Left ventricle myocardium inferior (tissue), 1 donor: Measurements from ENCODE around the gene LRRC74B. TPM values are rescaled to one million over a fixed set of nuclear protein-coding genes. Genes with fewer than 3 reads are reported as not detected.

Experiments
- DNase-seq: peaks from one replicate; pipeline ENCODE4 v3.0.0-alpha.2; 2020
- H3K27ac ChIP-seq: fragments of 200-600 bp; replicated peaks from 2 replicates; pipeline ENCODE4 v1.8.0; 2021
- H3K27me3 ChIP-seq: fragments of 200-600 bp; 2 replicates; pipeline ENCODE4 v1.8.0; 2021; ENCODE audit warnings: low read depth
- H3K36me3 ChIP-seq: fragments of 200-600 bp; 2 replicates; pipeline ENCODE4 v1.8.0; 2021
- H3K4me1 ChIP-seq: fragments of 200-600 bp; 2 replicates; pipeline ENCODE4 v1.8.0; 2021
- H3K4me3 ChIP-seq: fragments of 200-600 bp; 2 replicates; pipeline ENCODE4 v1.8.0; 2021; ENCODE audit warnings: mild to moderate bottlenecking, moderate library complexity
- H3K9me3 ChIP-seq: fragments of 200-600 bp; replicated peaks from 2 replicates; pipeline ENCODE4 v1.8.0; 2021
- CTCF ChIP-seq: fragments of 200-600 bp; IDR thresholded peaks from 2 replicates; pipeline ENCODE4 v1.8.0; 2021; ENCODE audit warnings: antibody characterized with exemption, mild to moderate bottlenecking, borderline replicate concordance
- intact Hi-C: fragments of 100-400 bp; cut with micrococcal nuclease; formaldehyde crosslinking; loops from one replicate; pipeline ENCODE4 v1.11.0; 2022
- total RNA-seq: library from RNA; stranded (reverse); fragmentation: NEBNext Ultra II Directional; extraction: Animal tissue kit (Norgen Biotek cat#: 25700); gene quantifications from one replicate; pipeline ENCODE4 v1.2.1, GENCODE V29; 2021
- donor health status: DM: no; HTN: yes; CAD: no; lungs with severe emphysema.

LRRC74B gene
- total RNA-seq, 1 donor from 2014 or later: not detected

GRCh38 chr22:21073023-21073422 is 27.3 kb downstream of the LRRC74B start:
- no peaks in the 10 kb centered on the region for H3K36me3 ChIP-seq
- no peaks in the 10 kb centered on the region for H3K4me1 ChIP-seq
- H3K27ac ChIP-seq: no peak overlapping the region
- no peak for TF ChIP-seq CTCF
- DNase-seq: no peak
- no peak overlapping the region for H3K4me3 ChIP-seq
- H3K9me3 ChIP-seq: no peaks in the 10 kb centered on the region
- intact Hi-C loops: no loop called here
- H3K27me3 ChIP-seq: peaks cover 3% of the 10 kb centered on the region

GRCh38 chr22:21073482-21073881 is 27.7 kb downstream of the LRRC74B start:
- no peak overlapping the region for H3K27ac ChIP-seq
- H3K36me3 ChIP-seq: no peaks in the 10 kb centered on the region
- intact Hi-C loops: no loop called here
- no peak for DNase-seq
- H3K27me3 ChIP-seq: peaks cover 8% of the 10 kb centered on the region
- H3K4me1 ChIP-seq: no peaks in the 10 kb centered on the region
- H3K9me3 ChIP-seq: no peaks in the 10 kb centered on the region
- H3K4me3 ChIP-seq: no peak overlapping the region
- no peak for TF ChIP-seq CTCF

GRCh38 chr22:21074102-21074715 is 28.5 kb downstream of the LRRC74B start:
- Histone ChIP-seq H3K27me3 (peaks cover 15% of the 10 kb centered on the region), H3K4me3 (no peak overlapping the region), H3K36me3 (no peaks in the 10 kb centered on the region), H3K9me3 (no peaks in the 10 kb centered on the region), H3K4me1 (no peaks in the 10 kb centered on the region), H3K27ac (no peak overlapping the region)
- intact Hi-C loops: no loop called here
- TF ChIP-seq CTCF: no peak
- no peak for DNase-seq

GRCh38 chr22:21075516-21076138 is 29.9 kb downstream of the LRRC74B start:
- TF ChIP-seq CTCF: no peak
- H3K9me3 ChIP-seq: no peaks in the 10 kb centered on the region

GRCh38 chr22:21076912-21077625 is 31.3 kb downstream of the LRRC74B start:
- peaks cover 20% of the 10 kb centered on the region for H3K27me3 ChIP-seq
- H3K36me3 ChIP-seq: no peaks in the 10 kb centered on the region
- DNase-seq: no peak
- no peaks in the 10 kb centered on the region for H3K4me1 ChIP-seq
- H3K27ac ChIP-seq: no peak overlapping the region
- no peaks in the 10 kb centered on the region for H3K9me3 ChIP-seq
- intact Hi-C loops: no loop called here
- no peak for TF ChIP-seq CTCF
- H3K4me3 ChIP-seq: no peak overlapping the region

More at GRCh38 chr22:21075516-21076138, 29.9 kb downstream of the LRRC74B start:
- Histone ChIP-seq H3K36me3 (no peaks in the 10 kb centered on the region), H3K4me3 (no peak overlapping the region), H3K27me3 (peaks cover 20% of the 10 kb centered on the region), H3K4me1 (no peaks in the 10 kb centered on the region), H3K27ac (no peak overlapping the region)
- intact Hi-C loops: no loop called here
- DNase-seq: no peak
